ENCODE results near the gene LITAFD. TPM values are rescaled to one million over a fixed set of nuclear protein-coding genes. Genes with fewer than 3 reads are reported as not detected.
A peak's percentile ranks its signal among the peaks of the same experiment; 100 is the strongest.

Gene LITAFD
- total RNA-seq, 2 donors from 2014 or later: not detected

DNA sequence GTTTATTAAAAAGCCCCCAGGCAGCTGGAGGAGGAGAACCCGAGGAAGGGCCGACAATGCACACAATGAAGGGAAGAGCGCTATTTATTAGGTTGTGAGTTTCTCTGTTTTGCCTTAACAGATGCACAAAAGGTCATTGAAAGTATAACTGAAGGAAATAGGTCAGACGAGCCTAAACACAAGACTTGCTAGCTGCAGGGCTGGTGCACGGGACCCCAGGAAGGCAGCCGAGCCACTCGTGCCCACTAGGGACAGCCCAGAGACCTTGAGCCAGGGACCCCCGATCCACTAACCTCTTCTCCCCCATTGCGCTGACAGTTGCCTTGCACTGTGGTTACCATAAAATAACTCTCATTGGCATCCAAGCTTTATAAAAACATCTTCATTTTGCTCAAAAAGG is 11.3 kb downstream of the LITAFD start:
- TF ChIP-seq, protein P1, sequence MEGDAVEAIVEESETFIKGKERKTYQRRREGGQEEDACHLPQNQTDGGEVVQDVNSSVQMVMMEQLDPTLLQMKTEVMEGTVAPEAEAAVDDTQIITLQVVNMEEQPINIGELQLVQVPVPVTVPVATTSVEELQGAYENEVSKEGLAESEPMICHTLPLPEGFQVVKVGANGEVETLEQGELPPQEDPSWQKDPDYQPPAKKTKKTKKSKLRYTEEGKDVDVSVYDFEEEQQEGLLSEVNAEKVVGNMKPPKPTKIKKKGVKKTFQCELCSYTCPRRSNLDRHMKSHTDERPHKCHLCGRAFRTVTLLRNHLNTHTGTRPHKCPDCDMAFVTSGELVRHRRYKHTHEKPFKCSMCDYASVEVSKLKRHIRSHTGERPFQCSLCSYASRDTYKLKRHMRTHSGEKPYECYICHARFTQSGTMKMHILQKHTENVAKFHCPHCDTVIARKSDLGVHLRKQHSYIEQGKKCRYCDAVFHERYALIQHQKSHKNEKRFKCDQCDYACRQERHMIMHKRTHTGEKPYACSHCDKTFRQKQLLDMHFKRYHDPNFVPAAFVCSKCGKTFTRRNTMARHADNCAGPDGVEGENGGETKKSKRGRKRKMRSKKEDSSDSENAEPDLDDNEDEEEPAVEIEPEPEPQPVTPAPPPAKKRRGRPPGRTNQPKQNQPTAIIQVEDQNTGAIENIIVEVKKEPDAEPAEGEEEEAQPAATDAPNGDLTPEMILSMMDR (conservative IDR thresholded peaks at IDR 0.05): peak; percentile 17
- Mint-ChIP-seq H3K27me3 (ENCODE audit: insufficient read depth) (no peaks in the 10 kb centered on the region), H3K4me3 (no peak overlapping the region), H3K27ac (no peak overlapping the region), H3K4me1 (no peaks in the 10 kb centered on the region), H3K36me3 (ENCODE audit: low read depth) (peaks cover 73% of the 10 kb centered on the region), H3K9me3 (no peaks in the 10 kb centered on the region)
- WGBS, 2 experiments (ENCODE audit: insufficient coverage in 1 of 2, insufficient read length in 1 of 2): 92 to 95% methylated on average over 7 to 9 of the region's 9 CpGs
- H3K27ac ChIP-seq (ENCODE audit: low read depth, low read length): peak overlapping the region; percentile 69
- peaks cover 85% of the 10 kb centered on the region for H3K36me3 ChIP-seq (ENCODE audit: control insufficient read depth, insufficient read depth, low read length)
- no peak overlapping the region for H3K9ac ChIP-seq (ENCODE audit: extremely low read depth, low read length, poor library complexity, severe bottlenecking)
- no peaks in the 10 kb centered on the region for H3K27me3 ChIP-seq (ENCODE audit: control insufficient read depth, insufficient read depth, low read length, poor library complexity, severe bottlenecking)
- H3K4me3 ChIP-seq (ENCODE audit: low read length): no peak overlapping the region
- no peak for DNase-seq
- H3K9me3 ChIP-seq (ENCODE audit: control insufficient read depth, low read length): no peaks in the 10 kb centered on the region
- no peaks in the 10 kb centered on the region for H3K4me1 ChIP-seq (ENCODE audit: control insufficient read depth, insufficient read depth, low read length)

DNA sequence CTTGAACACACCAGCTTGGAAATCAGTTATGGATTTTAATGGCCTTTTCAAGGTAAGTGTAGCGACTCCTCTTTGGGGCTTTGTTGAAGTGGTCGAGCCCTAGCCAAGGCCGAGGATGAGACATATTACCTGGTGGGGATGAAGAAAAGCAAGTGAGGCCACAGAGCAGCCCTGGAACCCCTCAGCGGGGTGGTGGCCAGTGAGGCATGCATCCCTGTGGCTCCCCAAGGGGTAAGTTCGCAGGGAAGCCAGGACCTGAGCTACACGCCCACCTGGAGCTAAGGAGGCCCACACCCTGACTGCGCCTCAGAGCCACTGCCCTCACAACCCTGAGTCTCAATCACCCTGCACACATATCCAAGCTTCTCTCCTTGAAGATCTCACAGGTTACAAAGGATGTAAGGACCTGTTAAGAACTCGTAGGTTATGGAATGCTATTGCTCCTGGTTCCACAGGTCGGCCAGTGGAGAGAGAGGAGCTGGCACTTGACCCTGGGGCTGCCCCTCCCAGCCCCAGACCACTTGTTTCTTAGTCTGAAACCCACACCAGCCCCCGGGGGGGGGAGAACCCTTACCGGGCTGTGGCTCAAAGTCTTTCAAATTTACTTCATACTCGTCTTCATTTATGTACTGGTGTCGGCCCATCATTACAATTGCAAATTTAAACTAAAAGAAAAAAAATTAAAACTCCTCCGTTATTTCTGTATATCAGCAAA is 12.0 kb downstream of the LITAFD start:
- peaks cover 78% of the 10 kb centered on the region for H3K36me3 Mint-ChIP-seq (ENCODE audit: low read depth)

DNA sequence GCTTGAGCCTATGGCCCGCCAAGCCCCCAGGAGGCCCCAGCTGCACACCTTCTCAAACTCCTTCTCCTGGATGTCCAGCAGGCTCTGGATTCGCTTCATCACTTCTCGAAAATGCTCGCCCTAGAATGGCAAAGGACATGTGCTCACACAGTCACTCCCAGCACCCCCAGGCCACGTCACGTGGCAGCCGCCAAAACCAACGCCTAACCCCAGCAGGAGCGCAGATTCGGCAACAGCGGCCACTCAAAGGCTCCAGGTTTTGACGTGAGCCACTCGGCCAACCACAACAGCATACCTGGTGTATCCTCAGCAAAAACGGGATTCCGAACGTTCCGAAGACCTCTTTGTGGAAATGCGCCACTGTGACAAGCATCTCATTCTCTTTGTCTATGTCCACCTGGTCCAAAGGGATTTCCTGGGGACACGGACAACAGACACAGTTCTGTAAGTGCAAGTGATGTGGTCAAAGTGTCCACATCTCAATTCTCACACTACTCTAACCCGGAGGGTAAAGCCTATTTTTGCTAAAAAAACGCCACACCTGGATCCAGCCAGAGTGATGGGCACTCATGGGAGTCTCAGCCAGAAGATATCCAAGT is 12.7 kb downstream of the LITAFD start:
- H3K27ac Mint-ChIP-seq: no peak overlapping the region

More for the DNA sequence above, 12.0 kb downstream of the LITAFD start:
- Histone ChIP-seq H3K4me1 (ENCODE audit: control insufficient read depth, insufficient read depth, low read length) (no peaks in the 10 kb centered on the region), H3K4me3 (ENCODE audit: low read length) (no peak overlapping the region), H3K27me3 (ENCODE audit: control insufficient read depth, insufficient read depth, low read length, poor library complexity, severe bottlenecking) (no peaks in the 10 kb centered on the region), H3K9me3 (ENCODE audit: control insufficient read depth, low read length) (no peaks in the 10 kb centered on the region), H3K27ac (ENCODE audit: low read depth, low read length) (peak overlapping the region; percentile 69), H3K36me3 (ENCODE audit: control insufficient read depth, insufficient read depth, low read length) (peaks cover 92% of the 10 kb centered on the region), H3K9ac (ENCODE audit: extremely low read depth, low read length, poor library complexity, severe bottlenecking) (no peak overlapping the region)
- Mint-ChIP-seq H3K9me3 (no peaks in the 10 kb centered on the region), H3K4me3 (no peak overlapping the region), H3K27ac (no peak overlapping the region), H3K27me3 (ENCODE audit: insufficient read depth) (no peaks in the 10 kb centered on the region), H3K4me1 (no peaks in the 10 kb centered on the region)
- TF ChIP-seq, protein P1 (conservative IDR thresholded peaks at IDR 0.05): no peak
- no peak for DNase-seq
- 90 to 97% methylated on average over 5 to 14 of the region's 14 CpGs for WGBS, 2 experiments (ENCODE audit: insufficient coverage in 1 of 2, insufficient read length in 1 of 2)

More for the DNA sequence above, 12.7 kb downstream of the LITAFD start:
- Histone ChIP-seq H3K4me3 (ENCODE audit: low read length) (no peak overlapping the region), H3K36me3 (ENCODE audit: control insufficient read depth, insufficient read depth, low read length) (peaks cover 96% of the 10 kb centered on the region), H3K9me3 (ENCODE audit: control insufficient read depth, low read length) (no peaks in the 10 kb centered on the region), H3K27me3 (ENCODE audit: control insufficient read depth, insufficient read depth, low read length, poor library complexity, severe bottlenecking) (no peaks in the 10 kb centered on the region), H3K9ac (ENCODE audit: extremely low read depth, low read length, poor library complexity, severe bottlenecking) (no peak overlapping the region), H3K27ac (ENCODE audit: low read depth, low read length) (no peak overlapping the region), H3K4me1 (ENCODE audit: control insufficient read depth, insufficient read depth, low read length) (no peaks in the 10 kb centered on the region)
- no peak for DNase-seq
- H3K36me3 Mint-ChIP-seq (ENCODE audit: low read depth): peaks cover 85% of the 10 kb centered on the region
- no peaks in the 10 kb centered on the region for H3K9me3 Mint-ChIP-seq
- H3K4me3 Mint-ChIP-seq: no peak overlapping the region
- 94 to 97% methylated on average over 19 to 21 of the region's 21 CpGs for WGBS, 2 experiments (ENCODE audit: insufficient coverage in 1 of 2, insufficient read length in 1 of 2)
- no peaks in the 10 kb centered on the region for H3K27me3 Mint-ChIP-seq (ENCODE audit: insufficient read depth)
- H3K4me1 Mint-ChIP-seq: no peaks in the 10 kb centered on the region
- TF ChIP-seq, protein P1 (conservative IDR thresholded peaks at IDR 0.05): no peak
